Endothelial cell of umbilical vein (primary cell): ENCODE measurements around the gene INPP5A. TPM values are rescaled to one million over a fixed set of nuclear protein-coding genes. Genes with fewer than 3 reads are reported as not detected.

Source experiments
- BruUV-seq: library from RNA; stranded (reverse); fragments of 400-500 nt; replicated peaks from 2 replicates; lab custom pipeline; 2021; lab: Mats Ljungman, UMichigan
- CTCF ChIA-PET: fragments of 300-600, 350-600 bp; sonication (Branson Sonifier 250); formaldehyde crosslinking; loops from one replicate; lab custom pipeline; 2021; ENCODE audit warnings: antibody characterized with exemption, inconsistent platforms; lab: Charles Lee
- POLR2A ChIA-PET: fragments of 300-600, 350-600 bp; sonication (Branson Sonifier 250); formaldehyde crosslinking; loops from one replicate; lab custom pipeline; 2021; ENCODE audit warnings: antibody characterized with exemption, inconsistent platforms; lab: Charles Lee
- DNase-seq: peaks from one replicate; pipeline ENCODE4 v3.0.0-alpha.2; 2011; ENCODE audit warnings: low read depth, low spot score
- FAIRE-seq: peaks from 2 replicates; lab custom pipeline; 2011; peaks lifted over from hg19 to GRCh38; lab: Jason Lieb, UNC
- H2AFZ ChIP-seq: 2 replicates; pipeline ENCODE4 v1.6.0; 2012; ENCODE audit warnings: low read depth, low read length, control low read depth, inconsistent platforms
- H3K27ac ChIP-seq: 2 replicates; pipeline ENCODE4 v1.5.1; 2011; ENCODE audit warnings: low read depth, mild to moderate bottlenecking, control low read depth, low read length, moderate library complexity; ENCODE audit not compliant: insufficient read depth
- H3K27me3 ChIP-seq, 2 experiments: 2 replicates each; pipeline versions ENCODE4 v1.6.0 to v1.6.1; 2011; ENCODE audit warnings: low read length in 2 of 2, mixed read lengths in 1 of 2; ENCODE audit not compliant: control insufficient read depth in 2 of 2, insufficient read depth in 2 of 2
- H3K36me3 ChIP-seq, 2 experiments: 2 replicates in 1 of 2; 3 replicates in 1 of 2; pipeline ENCODE4 v1.5.1; 2011; ENCODE audit warnings: low read length in 2 of 2, mild to moderate bottlenecking in 1 of 2, moderate library complexity in 1 of 2; ENCODE audit not compliant: control insufficient read depth in 2 of 2, insufficient read depth in 2 of 2; ENCODE audit errors: extremely low read depth in 1 of 2
- H3K4me1 ChIP-seq: 3 replicates; pipeline ENCODE4 v1.5.1; 2011; ENCODE audit warnings: mild to moderate bottlenecking, low read length; ENCODE audit not compliant: control insufficient read depth, insufficient read depth; ENCODE audit errors: extremely low read depth
- H3K4me2 ChIP-seq: 2 replicates; pipeline ENCODE4 v1.6.1; 2011; ENCODE audit warnings: low read length, control low read depth, mixed read lengths; ENCODE audit not compliant: insufficient read depth
- H3K4me3 ChIP-seq, 3 experiments: fragments of 200-600 bp in 1 of 3; sonication (generic), shearing (Covaris generic) in 1 of 3; replicated peaks in 1 of 3; 2 replicates each; pipeline ENCODE4 v1.5.1; 2011 to 2016; ENCODE audit warnings: control low read depth in 3 of 3, low read length in 3 of 3, mild to moderate bottlenecking in 2 of 3, inconsistent platforms in 1 of 3, low read depth in 1 of 3, moderate library complexity in 1 of 3; ENCODE audit not compliant: insufficient read depth in 1 of 3
- H3K79me2 ChIP-seq: 2 replicates; pipeline ENCODE4 v1.6.0; 2012; ENCODE audit warnings: low read length, inconsistent platforms; ENCODE audit not compliant: control insufficient read depth, insufficient read depth
- H3K9ac ChIP-seq: replicated peaks from 2 replicates; pipeline ENCODE3; 2011; ENCODE audit warnings: low read length, control low read depth; ENCODE audit not compliant: insufficient read depth; ENCODE audit errors: extremely low read depth
- H3K9me1 ChIP-seq: replicated peaks from 3 replicates; pipeline ENCODE4 v1.6.0; 2011; ENCODE audit warnings: mild to moderate bottlenecking, low read length; ENCODE audit not compliant: control insufficient read depth, insufficient read depth; ENCODE audit errors: extremely low read depth
- H3K9me3 ChIP-seq: replicated peaks from 2 replicates; pipeline ENCODE4 v1.5.1; 2012; ENCODE audit warnings: low read length, inconsistent platforms; ENCODE audit not compliant: control insufficient read depth, insufficient read depth
- H4K20me1 ChIP-seq: replicated peaks from 2 replicates; pipeline ENCODE3; 2011; ENCODE audit warnings: mild to moderate bottlenecking, low read length; ENCODE audit not compliant: control insufficient read depth, insufficient read depth; ENCODE audit errors: extremely low read depth
- CTCF ChIP-seq, 2 donors: IDR thresholded peaks; 1 replicate in 1 of 2; 2 replicates in 1 of 2; pipeline ENCODE4 v1.5.1; 2011; ENCODE audit warnings: low read length in 2 of 2, mild to moderate bottlenecking in 2 of 2, moderate library complexity in 2 of 2, control low read depth in 1 of 2, inconsistent platforms in 1 of 2, low read depth in 1 of 2; ENCODE audit not compliant: insufficient read depth in 1 of 2; ENCODE audit errors: extremely low read depth in 1 of 2
- EZH2 ChIP-seq: IDR thresholded peaks from 2 replicates; pipeline ENCODE4 v1.6.1; 2012; ENCODE audit warnings: borderline replicate concordance, low read depth, mild to moderate bottlenecking, moderate library complexity, low read length, inconsistent platforms; ENCODE audit not compliant: severe bottlenecking
- FOS ChIP-seq: IDR thresholded peaks from 2 replicates; pipeline ENCODE4 v1.6.1; 2011; ENCODE audit warnings: mild to moderate bottlenecking, low read length, moderate library complexity, borderline replicate concordance; ENCODE audit not compliant: insufficient read depth
- GATA2 ChIP-seq: IDR thresholded peaks from 2 replicates; pipeline ENCODE4 v1.7.0; 2011; ENCODE audit warnings: low read depth, mild to moderate bottlenecking, moderate library complexity, mixed read lengths, low read length; ENCODE audit not compliant: insufficient read length, insufficient read depth
- JUN ChIP-seq: IDR thresholded peaks from 2 replicates; pipeline ENCODE4 v1.6.1; 2011; ENCODE audit warnings: borderline replicate concordance, low read depth; ENCODE audit not compliant: insufficient read length, insufficient read depth
- MYC ChIP-seq: IDR thresholded peaks from one replicate; pipeline ENCODE4 v1.6.1; 2011; ENCODE audit warnings: mild to moderate bottlenecking, low read depth, low read length
- POLR2A ChIP-seq: IDR thresholded peaks from 2 replicates; pipeline ENCODE4 v1.6.1; 2012; ENCODE audit warnings: low read depth, mild to moderate bottlenecking, control low read depth, low read length
- POLR2AphosphoS5 ChIP-seq: IDR thresholded peaks from 2 replicates; pipeline ENCODE4 v1.6.1; 2012; ENCODE audit warnings: low read depth, mild to moderate bottlenecking, control low read depth, low read length, moderate library complexity; ENCODE audit not compliant: insufficient read depth
- dilution Hi-C: fragments of 300-500 bp; cut with MboI; formaldehyde crosslinking; loops from one replicate; pipeline ENCODE4 v1.15.0; 2019; ENCODE audit warnings: low sequenced_read_pairs; ENCODE audit not compliant: extremely low pct_ligation_motif_present
- intact Hi-C: fragments of 100-400 bp; cut with micrococcal nuclease; formaldehyde crosslinking; loops from one replicate; pipeline ENCODE4 v1.10.0; 2022
- polyA plus RNA-seq, 4 experiments: library from polyadenylated mRNA; depleted of rRNA in 3 of 4; stranded (reverse) in 3 of 4; unstranded in 1 of 4; fragments of >200 nt; gene quantifications; 2 replicates each; pipeline versions ENCODE4 v1.2.1 to v1.2.3, GENCODE V29; 2011 to 2012; ENCODE audit warnings: missing spikeins in 1 of 4
- total RNA-seq: library from RNA; stranded (reverse); gene quantifications from 2 replicates; pipeline ENCODE4 v1.2.3, GENCODE V29; 2021
- TF ChIP-seq, protein P1 (sequence below): IDR thresholded peaks from 2 replicates; pipeline ENCODE4 v1.6.1; 2011; ENCODE audit not compliant: insufficient read depth, insufficient read length

The INPP5A gene
- total and polyA plus RNA-seq, 2 donors (not counting 3 experiments of a cell fraction or from before 2014, with no cell fraction given): 22.9 to 33.2 TPM

DNA sequence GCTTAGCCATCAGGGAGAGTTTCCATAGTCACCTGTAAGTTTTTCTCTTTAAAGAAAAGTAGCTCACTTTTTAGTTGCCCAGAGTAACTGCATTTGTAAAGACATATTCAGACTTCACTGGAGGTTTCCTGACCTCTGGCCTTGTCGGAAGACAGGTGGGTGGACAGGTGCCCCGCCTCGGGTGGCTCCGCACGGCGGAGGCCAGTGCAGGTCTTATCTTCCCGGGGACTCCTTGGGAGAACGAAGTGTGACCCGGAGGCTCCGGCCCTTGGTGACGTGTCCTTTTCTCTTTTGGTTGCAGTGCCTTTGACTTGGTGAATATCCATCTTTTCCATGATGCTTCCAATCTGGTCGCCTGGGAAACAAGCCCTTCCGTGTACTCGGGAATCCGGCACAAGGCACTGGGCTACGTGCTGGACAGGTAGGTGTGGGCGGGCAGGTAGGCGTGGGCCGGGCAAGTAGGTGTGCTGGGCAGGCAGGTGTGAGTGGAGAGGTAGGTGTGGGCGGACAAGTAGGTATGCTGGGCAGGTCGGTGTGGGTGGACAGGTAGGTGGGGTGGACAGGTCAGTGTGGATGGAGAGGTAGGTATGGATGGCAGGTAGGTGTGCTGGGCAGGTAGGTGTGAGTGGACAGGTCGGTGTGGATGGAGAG, 172.6 kb downstream of the INPP5A start:
- no peak overlapping the region for H3K4me3 ChIP-seq
- H3K79me2 ChIP-seq: no peaks in the 10 kb centered on the region
- DNase-seq: no peak
- no TSS peak for BruUV-seq
- H3K9ac ChIP-seq: no peak overlapping the region
- no peaks in the 10 kb centered on the region for H3K4me1 ChIP-seq
- CTCF ChIA-PET: no interaction called here
- peaks cover 0 to 2% of the 10 kb centered on the region in 2 experiments for H3K36me3 ChIP-seq
- POLR2A ChIA-PET: interaction anchor here (0.7 kb wide), 1 partner anchor 143 kb away, joined by 3 read pairs; no protein-coding TSS in a partner anchor
- H3K27me3 ChIP-seq: no peaks in the 10 kb centered on the region
- H2AFZ ChIP-seq: no peak overlapping the region
- no peak for FAIRE-seq
- no peak overlapping the region for H3K27ac ChIP-seq
- no peaks in the 10 kb centered on the region for H3K9me1 ChIP-seq
- dilution Hi-C loops (no loop called here), intact Hi-C loops (no loop called here)
- no peaks in the 10 kb centered on the region for H4K20me1 ChIP-seq
- H3K9me3 ChIP-seq: no peaks in the 10 kb centered on the region
- TF ChIP-seq POLR2AphosphoS5: no peak
- no peak for TF ChIP-seq JUN
- no peak for TF ChIP-seq FOS
- no peak for TF ChIP-seq MYC
- no peak for TF ChIP-seq CTCF (IDR thresholded peaks at IDR 0.05; ENCODE audit: extremely low read depth in 1 of 2, insufficient read depth in 1 of 2, low read depth in 1 of 2, low read length in 2 of 2)
- no peak for TF ChIP-seq POLR2A
- TF ChIP-seq EZH2: no peak
- no peak for TF ChIP-seq GATA2
- TF ChIP-seq, protein P1, sequence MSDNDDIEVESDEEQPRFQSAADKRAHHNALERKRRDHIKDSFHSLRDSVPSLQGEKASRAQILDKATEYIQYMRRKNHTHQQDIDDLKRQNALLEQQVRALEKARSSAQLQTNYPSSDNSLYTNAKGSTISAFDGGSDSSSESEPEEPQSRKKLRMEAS: no peak
- no peak overlapping the region for H3K4me2 ChIP-seq
